HEK293 (cell line): ENCODE results near the gene ATP8A2.

Experiments
- CTCF ChIA-PET: fragments of 350-600 bp; formaldehyde crosslinking; extraction: SDS; loops from one replicate; lab custom pipeline; 2021; ENCODE audit warnings: antibody characterized with exemption; lab: Yijun Ruan, JAX
- POLR2A ChIA-PET: fragments of 300-600 bp; formaldehyde crosslinking; extraction: SDS; loops from one replicate; lab custom pipeline; 2020; ENCODE audit warnings: antibody characterized with exemption, inconsistent platforms; lab: Yijun Ruan, JAX
- H3K27ac ChIP-seq: fragments of 200-500 bp; sonication (Bioruptor generic); 2 replicates; pipeline ENCODE4 v1.5.1; 2014; ENCODE audit warnings: low read depth, low read length, control low read depth, inconsistent platforms; ENCODE audit errors: extremely low read depth
- H3K36me3 ChIP-seq, 2 experiments: fragments of 200-500 bp in 1 of 2; sonication (Bioruptor generic) in 1 of 2; 1 replicate in 1 of 2; 2 replicates in 1 of 2; pipeline ENCODE4 v1.5.1; 2014 to 2017; ENCODE audit warnings: inconsistent platforms in 2 of 2, low read length in 2 of 2; ENCODE audit not compliant: control insufficient read depth in 2 of 2, insufficient read depth in 1 of 2
- H3K4me1 ChIP-seq: fragments of 200-500 bp; sonication (Bioruptor generic); 2 replicates; pipeline ENCODE4 v1.5.1; 2014; ENCODE audit warnings: mild to moderate bottlenecking, low read length, inconsistent platforms; ENCODE audit not compliant: control insufficient read depth, insufficient read depth
- H3K4me3 ChIP-seq: 2 replicates; pipeline ENCODE4 v1.5.1; 2011; ENCODE audit warnings: low read depth, mild to moderate bottlenecking, control low read depth, low read length, moderate library complexity
- H3K9me3 ChIP-seq: fragments of 200-500 bp; sonication (Bioruptor generic); 2 replicates; pipeline ENCODE4 v1.5.1; 2014; ENCODE audit warnings: low read depth, low read length, inconsistent platforms; ENCODE audit not compliant: control insufficient read depth, insufficient read depth
- KLF7 ChIP-seq: fragments of 450-650 bp; formaldehyde crosslinking; IDR thresholded peaks from 2 replicates; pipeline ENCODE4 v1.5.1; 2016; ENCODE audit warnings: missing biosample characterization, missing genetic modification characterization, borderline replicate concordance
- MEIS1 ChIP-seq: sonication (generic); formaldehyde crosslinking; IDR thresholded peaks from 2 replicates; pipeline ENCODE4 v1.8.1; 2022; ENCODE audit warnings: missing genetic modification reagents, mild to moderate bottlenecking, borderline replicate concordance
- OSR2 ChIP-seq: fragments of 450-650 bp; formaldehyde crosslinking; IDR thresholded peaks from 2 replicates; pipeline ENCODE4 v1.5.1; 2016; ENCODE audit warnings: missing biosample characterization, missing genetic modification characterization
- OVOL3 ChIP-seq: fragments of 450-650 bp; formaldehyde crosslinking; IDR thresholded peaks from 2 replicates; pipeline ENCODE4 v1.5.1; 2016; ENCODE audit warnings: missing biosample characterization, missing genetic modification characterization
- SALL2 ChIP-seq: fragments of 450-650 bp; formaldehyde crosslinking; IDR thresholded peaks from 2 replicates; pipeline ENCODE4 v1.5.0; 2017; ENCODE audit warnings: missing biosample characterization, mild to moderate bottlenecking, missing genetic modification characterization, borderline replicate concordance
- SP2 ChIP-seq: fragments of 450-650 bp; formaldehyde crosslinking; IDR thresholded peaks from 2 replicates; pipeline ENCODE4 v1.5.1; 2016; ENCODE audit warnings: missing biosample characterization, missing genetic modification characterization
- SP7 ChIP-seq: fragments of 450-650 bp; formaldehyde crosslinking; IDR thresholded peaks from 2 replicates; pipeline ENCODE4 v1.5.1; 2016; ENCODE audit warnings: missing biosample characterization, missing genetic modification characterization
- TSHZ1 ChIP-seq: fragments of 450-650 bp; formaldehyde crosslinking; IDR thresholded peaks from 2 replicates; pipeline ENCODE4 v1.5.1; 2016; ENCODE audit warnings: missing biosample characterization, missing genetic modification characterization, borderline replicate concordance
- WT1 ChIP-seq: fragments of 450-650 bp; formaldehyde crosslinking; IDR thresholded peaks from 2 replicates; pipeline ENCODE4 v1.5.1; 2016; ENCODE audit warnings: missing biosample characterization, missing genetic modification characterization
- ZFP37 ChIP-seq: fragments of 450-650 bp; formaldehyde crosslinking; IDR thresholded peaks from 2 replicates; pipeline ENCODE4 v1.5.1; 2016; ENCODE audit warnings: missing biosample characterization, missing genetic modification characterization
- ZNF16 ChIP-seq: fragments of 450-650 bp; formaldehyde crosslinking; IDR thresholded peaks from 2 replicates; pipeline ENCODE4 v1.5.1; 2016; ENCODE audit warnings: low read depth, missing biosample characterization, missing genetic modification characterization
- ZNF169 ChIP-seq: fragments of 450-650 bp; formaldehyde crosslinking; IDR thresholded peaks from 2 replicates; pipeline ENCODE4 v1.5.1; 2016; ENCODE audit warnings: missing biosample characterization, missing genetic modification characterization
- ZNF211 ChIP-seq: fragments of 450-650 bp; formaldehyde crosslinking; IDR thresholded peaks from 2 replicates; pipeline ENCODE4 v1.5.1; 2016; ENCODE audit warnings: low read depth, missing biosample characterization, missing genetic modification characterization
- ZNF239 ChIP-seq: fragments of 450-650 bp; formaldehyde crosslinking; IDR thresholded peaks from 2 replicates; pipeline ENCODE4 v1.5.1; 2016; ENCODE audit warnings: missing biosample characterization, missing genetic modification characterization
- ZNF274 ChIP-seq, 2 experiments: fragments of 200-500 bp in 1 of 2; fragments of 450-650 bp in 1 of 2; sonication (Bioruptor generic) in 1 of 2; formaldehyde crosslinking in 1 of 2; IDR thresholded peaks; 2 replicates each; pipeline versions ENCODE4 v1.5.1 to v1.6.1; 2014 to 2016; ENCODE audit warnings: borderline replicate concordance in 1 of 2, inconsistent platforms in 1 of 2, low read length in 1 of 2, missing biosample characterization in 1 of 2, missing genetic modification characterization in 1 of 2
- ZNF362 ChIP-seq: fragments of 450-650 bp; formaldehyde crosslinking; IDR thresholded peaks from 2 replicates; pipeline ENCODE4 v1.5.1; 2016; ENCODE audit warnings: missing biosample characterization, missing genetic modification characterization
- ZNF416 ChIP-seq: fragments of 450-650 bp; formaldehyde crosslinking; IDR thresholded peaks from 2 replicates; pipeline ENCODE4 v1.5.1; 2016; ENCODE audit warnings: missing biosample characterization, missing genetic modification characterization
- ZNF510 ChIP-seq: fragments of 450-650 bp; formaldehyde crosslinking; IDR thresholded peaks from 2 replicates; pipeline ENCODE4 v1.5.1; 2018; ENCODE audit warnings: mild to moderate bottlenecking, missing genetic modification characterization, missing biosample characterization; ENCODE audit not compliant: insufficient replicate concordance
- ZNF600 ChIP-seq: fragments of 450-650 bp; formaldehyde crosslinking; IDR thresholded peaks from 2 replicates; pipeline ENCODE4 v1.5.1; 2016; ENCODE audit warnings: missing biosample characterization, missing genetic modification characterization
- ZNF623 ChIP-seq: fragments of 450-650 bp; formaldehyde crosslinking; IDR thresholded peaks from 2 replicates; pipeline ENCODE4 v1.5.1; 2016; ENCODE audit warnings: missing biosample characterization, missing genetic modification characterization
- ZNF658 ChIP-seq: fragments of 450-650 bp; formaldehyde crosslinking; IDR thresholded peaks from 2 replicates; pipeline ENCODE4; 2016; ENCODE audit warnings: missing biosample characterization, missing genetic modification characterization
- ZNF768 ChIP-seq: fragments of 450-650 bp; formaldehyde crosslinking; IDR thresholded peaks from 2 replicates; pipeline ENCODE4 v1.5.1; 2018; ENCODE audit warnings: missing biosample characterization, mild to moderate bottlenecking, missing genetic modification characterization
- ZSCAN30 ChIP-seq: fragments of 450-650 bp; IDR thresholded peaks from 2 replicates; pipeline ENCODE4 v1.5.1; 2018; ENCODE audit warnings: missing biosample characterization, mild to moderate bottlenecking, missing genetic modification characterization, moderate library complexity
- ZXDB ChIP-seq: fragments of 450-650 bp; formaldehyde crosslinking; IDR thresholded peaks from 2 replicates; pipeline ENCODE4 v1.5.1; 2016; ENCODE audit warnings: missing biosample characterization, missing genetic modification characterization
- TF ChIP-seq, protein P1 (sequence below): fragments of 450-650 bp; formaldehyde crosslinking; IDR thresholded peaks from 2 replicates; pipeline ENCODE4 v1.5.1; 2016; ENCODE audit warnings: missing biosample characterization, missing genetic modification characterization
- TF ChIP-seq, protein P2 (sequence below): fragments of 450-650 bp; formaldehyde crosslinking; IDR thresholded peaks from 2 replicates; pipeline ENCODE4 v1.5.1; 2016; ENCODE audit warnings: missing biosample characterization, missing genetic modification characterization

Gene ATP8A2

DNA sequence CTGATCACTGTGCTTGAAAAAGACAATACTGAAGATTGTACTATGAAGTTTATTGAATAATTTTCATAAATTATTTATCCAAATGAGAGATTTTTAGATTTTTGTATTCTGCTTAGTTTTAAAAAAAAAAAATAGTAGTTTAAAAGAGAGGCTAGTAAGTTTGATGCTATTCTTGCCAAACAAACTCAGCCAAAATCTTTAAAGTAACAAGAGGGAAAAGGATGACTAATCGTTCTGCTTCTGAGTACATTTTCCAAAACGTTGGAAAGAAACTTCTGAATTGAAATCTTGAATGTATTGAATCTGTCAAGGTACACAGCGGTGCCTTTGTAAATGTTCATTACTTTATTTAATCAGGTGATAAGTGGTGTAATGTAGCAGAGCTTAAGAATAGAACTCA, 35.9 kb upstream of the ATP8A2 start (continued):
- TF ChIP-seq WT1 (tag by site-specific recombination) (no peak), OVOL3 (tag by site-specific recombination) (no peak), ZNF768 (no peak), ZNF211 (tag by site-specific recombination) (no peak), ZNF274 (IDR thresholded peaks at IDR 0.05; ENCODE audit: low read length) (no peak), ZNF274 (tag by site-specific recombination; IDR thresholded peaks at IDR 0.05; ENCODE audit: borderline replicate concordance) (no peak), SP2 (tag by site-specific recombination) (no peak), ZNF510 (tag by site-specific recombination) (no peak), ZNF239 (tag by site-specific recombination) (no peak), SALL2 (tag by site-specific recombination) (no peak)

DNA sequence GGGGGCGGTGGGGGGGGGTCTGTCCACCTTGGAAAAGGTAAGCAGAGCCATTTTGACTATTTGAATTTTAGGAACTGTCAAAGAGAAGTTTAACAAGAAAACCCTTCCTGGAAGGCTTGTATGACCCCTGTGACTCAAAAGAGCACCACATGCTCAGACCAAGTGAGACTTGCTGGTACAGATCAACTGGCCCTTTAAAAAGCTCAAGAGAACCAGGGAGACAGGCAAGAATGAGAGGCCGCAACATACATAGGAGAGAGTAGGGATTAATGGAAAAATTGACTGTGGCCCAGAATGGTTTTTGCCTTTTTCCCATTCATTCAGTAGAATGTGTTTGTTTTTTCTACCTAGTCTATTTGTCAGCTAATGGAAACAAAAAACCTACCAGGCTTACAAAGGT, 26.2 kb upstream of the ATP8A2 start:
- ChIA-PET CTCF (no interaction called here), POLR2A (no interaction called here)
- Histone ChIP-seq H3K4me1 (no peaks in the 10 kb centered on the region), H3K36me3 (peaks cover 0 to 12% of the 10 kb centered on the region in 2 experiments; a peak in 2 of 3 replicates), H3K4me3 (no peak overlapping the region), H3K27ac (no peak overlapping the region)
- no peak for TF ChIP-seq OSR2 (tag by site-specific recombination)
- no peak for TF ChIP-seq ZNF169 (tag by site-specific recombination)
- TF ChIP-seq SP7 (tag by site-specific recombination), result no peak
- no peak for TF ChIP-seq MEIS1 (CRISPR knock-in tag)
- TF ChIP-seq ZNF600 (tag by site-specific recombination), result no peak
- no peak for TF ChIP-seq ZSCAN30 (tag by site-specific recombination)
- no peak for TF ChIP-seq ZNF362
- TF ChIP-seq ZNF623 (tag by site-specific recombination), result no peak
- TF ChIP-seq ZNF16 (tag by site-specific recombination), result no peak
- no peak for TF ChIP-seq ZFP37 (tag by site-specific recombination)
- no peak for TF ChIP-seq ZXDB
- TF ChIP-seq TSHZ1 (tag by site-specific recombination), result no peak
- no peak for TF ChIP-seq KLF7 (tag by site-specific recombination)
- TF ChIP-seq, protein P1, sequence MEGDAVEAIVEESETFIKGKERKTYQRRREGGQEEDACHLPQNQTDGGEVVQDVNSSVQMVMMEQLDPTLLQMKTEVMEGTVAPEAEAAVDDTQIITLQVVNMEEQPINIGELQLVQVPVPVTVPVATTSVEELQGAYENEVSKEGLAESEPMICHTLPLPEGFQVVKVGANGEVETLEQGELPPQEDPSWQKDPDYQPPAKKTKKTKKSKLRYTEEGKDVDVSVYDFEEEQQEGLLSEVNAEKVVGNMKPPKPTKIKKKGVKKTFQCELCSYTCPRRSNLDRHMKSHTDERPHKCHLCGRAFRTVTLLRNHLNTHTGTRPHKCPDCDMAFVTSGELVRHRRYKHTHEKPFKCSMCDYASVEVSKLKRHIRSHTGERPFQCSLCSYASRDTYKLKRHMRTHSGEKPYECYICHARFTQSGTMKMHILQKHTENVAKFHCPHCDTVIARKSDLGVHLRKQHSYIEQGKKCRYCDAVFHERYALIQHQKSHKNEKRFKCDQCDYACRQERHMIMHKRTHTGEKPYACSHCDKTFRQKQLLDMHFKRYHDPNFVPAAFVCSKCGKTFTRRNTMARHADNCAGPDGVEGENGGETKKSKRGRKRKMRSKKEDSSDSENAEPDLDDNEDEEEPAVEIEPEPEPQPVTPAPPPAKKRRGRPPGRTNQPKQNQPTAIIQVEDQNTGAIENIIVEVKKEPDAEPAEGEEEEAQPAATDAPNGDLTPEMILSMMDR (tag by site-specific recombination), result no peak
- TF ChIP-seq, protein P2, sequence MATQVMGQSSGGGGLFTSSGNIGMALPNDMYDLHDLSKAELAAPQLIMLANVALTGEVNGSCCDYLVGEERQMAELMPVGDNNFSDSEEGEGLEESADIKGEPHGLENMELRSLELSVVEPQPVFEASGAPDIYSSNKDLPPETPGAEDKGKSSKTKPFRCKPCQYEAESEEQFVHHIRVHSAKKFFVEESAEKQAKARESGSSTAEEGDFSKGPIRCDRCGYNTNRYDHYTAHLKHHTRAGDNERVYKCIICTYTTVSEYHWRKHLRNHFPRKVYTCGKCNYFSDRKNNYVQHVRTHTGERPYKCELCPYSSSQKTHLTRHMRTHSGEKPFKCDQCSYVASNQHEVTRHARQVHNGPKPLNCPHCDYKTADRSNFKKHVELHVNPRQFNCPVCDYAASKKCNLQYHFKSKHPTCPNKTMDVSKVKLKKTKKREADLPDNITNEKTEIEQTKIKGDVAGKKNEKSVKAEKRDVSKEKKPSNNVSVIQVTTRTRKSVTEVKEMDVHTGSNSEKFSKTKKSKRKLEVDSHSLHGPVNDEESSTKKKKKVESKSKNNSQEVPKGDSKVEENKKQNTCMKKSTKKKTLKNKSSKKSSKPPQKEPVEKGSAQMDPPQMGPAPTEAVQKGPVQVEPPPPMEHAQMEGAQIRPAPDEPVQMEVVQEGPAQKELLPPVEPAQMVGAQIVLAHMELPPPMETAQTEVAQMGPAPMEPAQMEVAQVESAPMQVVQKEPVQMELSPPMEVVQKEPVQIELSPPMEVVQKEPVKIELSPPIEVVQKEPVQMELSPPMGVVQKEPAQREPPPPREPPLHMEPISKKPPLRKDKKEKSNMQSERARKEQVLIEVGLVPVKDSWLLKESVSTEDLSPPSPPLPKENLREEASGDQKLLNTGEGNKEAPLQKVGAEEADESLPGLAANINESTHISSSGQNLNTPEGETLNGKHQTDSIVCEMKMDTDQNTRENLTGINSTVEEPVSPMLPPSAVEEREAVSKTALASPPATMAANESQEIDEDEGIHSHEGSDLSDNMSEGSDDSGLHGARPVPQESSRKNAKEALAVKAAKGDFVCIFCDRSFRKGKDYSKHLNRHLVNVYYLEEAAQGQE (tag by site-specific recombination), result no peak
- TF ChIP-seq ZNF658 (tag by site-specific recombination), result no peak
- no peak for TF ChIP-seq ZNF416 (tag by site-specific recombination)
- TF ChIP-seq SP2 (tag by site-specific recombination), result no peak
- TF ChIP-seq, all 188 proteins: peak for 0
- no peaks in the 10 kb centered on the region for H3K9me3 ChIP-seq
